ENCODE results near the gene DIAPH2. TPM values are rescaled to one million over a fixed set of nuclear protein-coding genes. Genes with fewer than 3 reads are reported as not detected.

The DIAPH2 gene
- total RNA-seq, 5 donors from 2014 or later (not counting 1 experiment from before 2014, with no cell fraction given), result 8.4 to 15.3 (median 10.8) TPM

DNA sequence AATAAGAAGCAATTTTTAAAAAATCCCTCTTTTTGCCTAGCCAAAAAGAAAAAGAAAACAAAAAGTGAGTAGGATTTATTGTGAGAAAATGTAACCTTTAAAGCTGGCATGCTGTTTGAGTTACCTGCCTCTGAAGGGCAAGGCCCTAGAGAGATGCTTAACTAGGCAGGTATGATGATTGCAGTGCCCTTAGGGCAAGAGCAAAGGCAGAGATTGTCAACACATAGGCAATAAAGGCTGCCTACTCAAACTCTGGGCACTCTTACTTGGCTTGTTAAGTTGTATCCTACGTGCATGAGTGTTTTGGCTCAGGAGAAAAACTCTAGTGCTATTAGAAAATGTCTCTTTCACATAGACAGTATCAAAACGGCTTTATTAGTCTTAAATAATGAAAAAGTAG lies 505.0 kb downstream of the DIAPH2 start:
- no peak overlapping the region for H3K4me3 ChIP-seq (ENCODE audit: control insufficient read depth in 1 of 2, extremely low read depth in 1 of 2, low read length in 1 of 2)
- ChIA-PET CTCF (no interaction called here), POLR2A (no interaction called here)
- H3K36me3 ChIP-seq (ENCODE audit: control insufficient read depth in 2 of 2, extremely low read depth in 1 of 2, insufficient read depth in 1 of 2, low read length in 1 of 2), result no peaks in the 10 kb centered on the region
- H3K4me1 Mint-ChIP-seq, result no peaks in the 10 kb centered on the region
- no peak overlapping the region for H3K27ac Mint-ChIP-seq
- WGBS (ENCODE audit: insufficient coverage), result no CpG with 5 or more reads among the region's 2 CpGs
- no peak overlapping the region for H3K4me3 Mint-ChIP-seq
- no peaks in the 10 kb centered on the region for H3K27me3 ChIP-seq (replicated peaks in 1 of 2; ENCODE audit: control insufficient read depth in 2 of 2, extremely low read depth in 1 of 2, insufficient read depth in 2 of 2, low read length in 1 of 2)
- no peaks in the 10 kb centered on the region for H3K27me3 Mint-ChIP-seq
- no peaks in the 10 kb centered on the region for H3K9me3 Mint-ChIP-seq
- no peak for DNase-seq
- no peaks in the 10 kb centered on the region for H3K36me3 Mint-ChIP-seq
- no peaks in the 10 kb centered on the region for H3K9me3 ChIP-seq
- no peak for ATAC-seq (replicated peaks in 1 of 4)
- no peak overlapping the region for H3K27ac ChIP-seq (ENCODE audit: low read length)
- H3K4me1 ChIP-seq (ENCODE audit: control insufficient read depth in 1 of 2, extremely low read depth in 1 of 2, insufficient read depth in 2 of 2, low read length in 2 of 2), result no peaks in the 10 kb centered on the region

DNA sequence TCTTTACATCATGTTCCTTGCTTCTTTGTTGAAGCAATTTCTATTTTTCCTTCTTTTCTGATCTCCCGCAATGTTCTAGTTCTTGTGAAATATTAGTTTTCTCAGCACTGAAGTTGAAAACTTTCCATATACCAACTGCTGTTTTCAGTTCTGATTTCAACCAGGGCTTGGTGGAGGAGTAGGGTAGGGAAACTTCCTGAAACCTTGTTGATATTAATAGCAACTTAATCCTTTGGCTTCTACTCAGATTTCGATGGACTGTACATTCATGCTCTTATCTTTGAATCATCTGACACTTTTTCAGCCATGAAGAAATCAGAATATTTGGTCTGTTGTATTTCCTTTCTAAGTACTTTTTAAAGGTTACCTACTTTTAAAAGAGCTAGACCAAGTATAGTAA lies 514.9 kb downstream of the DIAPH2 start:
- Mint-ChIP-seq H3K9me3 (no peaks in the 10 kb centered on the region), H3K27ac (no peak overlapping the region), H3K36me3 (no peaks in the 10 kb centered on the region), H3K4me3 (no peak overlapping the region), H3K27me3 (no peaks in the 10 kb centered on the region), H3K4me1 (no peaks in the 10 kb centered on the region)
- H3K36me3 ChIP-seq (ENCODE audit: control insufficient read depth in 2 of 2, extremely low read depth in 1 of 2, insufficient read depth in 1 of 2, low read length in 1 of 2), result no peaks in the 10 kb centered on the region
- ChIA-PET POLR2A (no interaction called here), CTCF (no interaction called here)
- H3K4me3 ChIP-seq (ENCODE audit: control insufficient read depth in 1 of 2, extremely low read depth in 1 of 2, low read length in 1 of 2), result no peak overlapping the region
- H3K9me3 ChIP-seq, result no peaks in the 10 kb centered on the region
- H3K27me3 ChIP-seq (replicated peaks in 1 of 2; ENCODE audit: control insufficient read depth in 2 of 2, extremely low read depth in 1 of 2, insufficient read depth in 2 of 2, low read length in 1 of 2), result no peaks in the 10 kb centered on the region
- H3K4me1 ChIP-seq (ENCODE audit: control insufficient read depth in 1 of 2, extremely low read depth in 1 of 2, insufficient read depth in 2 of 2, low read length in 2 of 2), result no peaks in the 10 kb centered on the region
- DNase-seq (no peak), ATAC-seq (replicated peaks in 1 of 4) (no peak)
- WGBS (ENCODE audit: insufficient coverage), result no CpG with 5 or more reads among the region's 2 CpGs
- H3K27ac ChIP-seq (ENCODE audit: low read length), result no peak overlapping the region

DNA sequence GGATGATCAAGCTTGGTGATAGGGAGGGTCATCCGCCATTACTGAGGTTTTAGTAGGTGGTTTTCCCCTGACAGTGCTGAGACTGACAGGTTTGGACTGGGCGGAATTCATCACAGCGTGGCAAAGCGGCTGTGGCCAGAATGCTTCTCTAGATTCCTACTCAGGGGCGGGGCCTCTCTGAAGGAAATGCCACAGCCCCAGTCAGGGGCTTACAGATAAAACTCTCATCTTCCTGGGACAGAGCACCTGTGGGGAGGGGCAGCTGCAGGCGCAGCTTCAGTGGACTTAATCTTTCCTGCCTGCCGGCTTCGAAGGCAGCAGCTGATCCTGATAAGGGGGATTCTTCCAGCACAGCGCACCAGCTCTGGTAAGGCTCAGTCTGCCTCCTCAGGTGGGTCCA lies 515.8 kb downstream of the DIAPH2 start:
- ATAC-seq (replicated peaks in 1 of 4) (no peak), DNase-seq (no peak)
- Mint-ChIP-seq H3K4me1 (no peaks in the 10 kb centered on the region), H3K27me3 (no peaks in the 10 kb centered on the region), H3K27ac (no peak overlapping the region), H3K9me3 (no peaks in the 10 kb centered on the region), H3K4me3 (no peak overlapping the region), H3K36me3 (no peaks in the 10 kb centered on the region)
- ChIA-PET POLR2A (no interaction called here), CTCF (no interaction called here)
- Histone ChIP-seq H3K27ac (ENCODE audit: low read length) (no peak overlapping the region), H3K36me3 (ENCODE audit: control insufficient read depth in 2 of 2, extremely low read depth in 1 of 2, insufficient read depth in 1 of 2, low read length in 1 of 2) (no peaks in the 10 kb centered on the region), H3K9me3 (no peaks in the 10 kb centered on the region), H3K27me3 (replicated peaks in 1 of 2; ENCODE audit: control insufficient read depth in 2 of 2, extremely low read depth in 1 of 2, insufficient read depth in 2 of 2, low read length in 1 of 2) (no peaks in the 10 kb centered on the region), H3K4me3 (ENCODE audit: control insufficient read depth in 1 of 2, extremely low read depth in 1 of 2, low read length in 1 of 2) (no peak overlapping the region), H3K4me1 (ENCODE audit: control insufficient read depth in 1 of 2, extremely low read depth in 1 of 2, insufficient read depth in 2 of 2, low read length in 2 of 2) (no peaks in the 10 kb centered on the region)
- WGBS (ENCODE audit: insufficient coverage), result no CpG with 5 or more reads among the region's 9 CpGs

DNA sequence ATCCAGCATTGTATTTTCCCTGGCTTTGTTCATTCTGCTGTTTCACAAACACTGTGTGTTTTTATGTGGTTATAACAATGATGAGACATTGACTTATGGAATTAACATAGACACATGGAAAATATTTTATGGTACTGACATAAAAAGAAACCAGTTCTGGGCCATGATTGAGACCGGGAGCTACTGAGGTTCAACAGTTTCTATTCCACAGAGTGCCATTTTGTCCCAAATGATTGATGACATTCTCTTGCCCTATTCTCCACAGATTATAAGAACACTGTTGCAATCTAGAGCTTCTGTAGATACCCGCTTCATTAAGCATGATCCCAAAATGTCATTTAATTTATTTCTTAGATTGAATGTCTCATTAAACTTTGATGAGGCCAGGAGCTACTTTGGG lies 525.9 kb downstream of the DIAPH2 start:
- H3K9me3 ChIP-seq, result no peaks in the 10 kb centered on the region
- no peaks in the 10 kb centered on the region for H3K4me1 Mint-ChIP-seq
- DNase-seq (no peak), ATAC-seq (replicated peaks in 1 of 4) (no peak)
- H3K27me3 Mint-ChIP-seq, result peaks cover 0 to 1% of the 10 kb centered on the region in 2 donors
- no peaks in the 10 kb centered on the region for H3K4me1 ChIP-seq (ENCODE audit: control insufficient read depth in 1 of 2, extremely low read depth in 1 of 2, insufficient read depth in 2 of 2, low read length in 2 of 2)
- no peaks in the 10 kb centered on the region for H3K27me3 ChIP-seq (replicated peaks in 1 of 2; ENCODE audit: control insufficient read depth in 2 of 2, extremely low read depth in 1 of 2, insufficient read depth in 2 of 2, low read length in 1 of 2)
- no peak overlapping the region for H3K27ac Mint-ChIP-seq
- CTCF ChIA-PET, result no interaction called here
- H3K4me3 ChIP-seq (ENCODE audit: control insufficient read depth in 1 of 2, extremely low read depth in 1 of 2, low read length in 1 of 2), result no peak overlapping the region
- no peaks in the 10 kb centered on the region for H3K9me3 Mint-ChIP-seq
- H3K27ac ChIP-seq (ENCODE audit: low read length), result no peak overlapping the region
- WGBS (ENCODE audit: insufficient coverage), result no CpG with 5 or more reads among the region's 2 CpGs
- POLR2A ChIA-PET, result no interaction called here
- H3K36me3 Mint-ChIP-seq, result no peaks in the 10 kb centered on the region
- no peak overlapping the region for H3K4me3 Mint-ChIP-seq
- no peaks in the 10 kb centered on the region for H3K36me3 ChIP-seq (ENCODE audit: control insufficient read depth in 2 of 2, extremely low read depth in 1 of 2, insufficient read depth in 1 of 2, low read length in 1 of 2)

DNA sequence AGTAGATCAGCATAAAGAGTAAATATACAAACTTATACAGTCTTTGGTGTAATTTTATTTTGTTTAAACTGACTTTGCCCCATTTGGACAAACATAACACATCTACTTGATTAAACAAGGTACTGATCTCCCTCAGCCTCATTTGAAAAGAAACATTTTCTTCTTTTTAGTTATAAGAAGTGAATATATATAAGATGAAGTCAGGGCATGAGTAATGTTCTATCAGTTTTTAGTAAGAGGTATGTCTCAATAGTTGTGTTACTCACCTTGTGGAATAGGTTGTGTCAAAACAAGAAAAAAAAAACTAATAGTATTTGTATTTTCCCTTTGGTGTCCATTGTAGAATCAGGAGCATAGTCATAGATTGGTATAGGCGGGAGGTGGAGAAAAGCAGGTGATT lies 526.4 kb downstream of the DIAPH2 start:
- no peak overlapping the region for H3K27ac Mint-ChIP-seq
- CTCF ChIA-PET, result no interaction called here
- POLR2A ChIA-PET, result no interaction called here
- H3K36me3 Mint-ChIP-seq, result no peaks in the 10 kb centered on the region
- no peaks in the 10 kb centered on the region for H3K36me3 ChIP-seq (ENCODE audit: control insufficient read depth in 2 of 2, extremely low read depth in 1 of 2, insufficient read depth in 1 of 2, low read length in 1 of 2)
- peaks cover 0 to 3% of the 10 kb centered on the region in 2 donors for H3K27me3 Mint-ChIP-seq
- no peaks in the 10 kb centered on the region for H3K4me1 Mint-ChIP-seq
- no peaks in the 10 kb centered on the region for H3K27me3 ChIP-seq (replicated peaks in 1 of 2; ENCODE audit: control insufficient read depth in 2 of 2, extremely low read depth in 1 of 2, insufficient read depth in 2 of 2, low read length in 1 of 2)
- no peaks in the 10 kb centered on the region for H3K9me3 Mint-ChIP-seq
- no peaks in the 10 kb centered on the region for H3K4me1 ChIP-seq (ENCODE audit: control insufficient read depth in 1 of 2, extremely low read depth in 1 of 2, insufficient read depth in 2 of 2, low read length in 2 of 2)
- no peak overlapping the region for H3K4me3 Mint-ChIP-seq
- H3K27ac ChIP-seq (ENCODE audit: low read length), result no peak overlapping the region
- ATAC-seq (replicated peaks in 1 of 4) (no peak), DNase-seq (no peak)
- H3K4me3 ChIP-seq (ENCODE audit: control insufficient read depth in 1 of 2, extremely low read depth in 1 of 2, low read length in 1 of 2), result no peak overlapping the region
- H3K9me3 ChIP-seq, result no peaks in the 10 kb centered on the region
- no CpG with 5 or more reads among the region's 1 CpG for WGBS (ENCODE audit: insufficient coverage)

DNA sequence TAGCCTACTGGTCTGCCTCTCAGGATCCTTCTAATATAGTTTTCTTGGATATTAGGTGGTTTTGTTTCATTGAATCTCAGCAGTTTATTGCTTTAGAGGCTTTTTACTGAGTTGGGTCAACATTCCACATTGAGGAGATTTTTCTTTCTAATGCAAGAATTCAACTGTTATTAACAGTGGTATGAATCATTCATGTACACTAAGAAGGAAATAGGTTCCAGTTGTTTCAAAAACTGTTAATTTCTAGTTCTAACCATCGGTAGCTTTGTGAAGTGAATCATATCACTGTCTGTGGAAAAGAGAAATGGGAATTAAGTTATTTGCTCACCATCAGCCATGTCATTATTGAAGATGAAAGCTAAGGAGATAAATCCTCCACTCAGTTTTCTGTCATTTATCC lies 530.5 kb downstream of the DIAPH2 start:
- ChIA-PET POLR2A (no interaction called here), CTCF (no interaction called here)
- WGBS (ENCODE audit: insufficient coverage), result no CpG with 5 or more reads among the region's 1 CpG
- Histone ChIP-seq H3K4me1 (ENCODE audit: control insufficient read depth in 1 of 2, extremely low read depth in 1 of 2, insufficient read depth in 2 of 2, low read length in 2 of 2) (no peaks in the 10 kb centered on the region), H3K27me3 (replicated peaks in 1 of 2; ENCODE audit: control insufficient read depth in 2 of 2, extremely low read depth in 1 of 2, insufficient read depth in 2 of 2, low read length in 1 of 2) (no peaks in the 10 kb centered on the region), H3K9me3 (no peaks in the 10 kb centered on the region), H3K4me3 (ENCODE audit: control insufficient read depth in 1 of 2, extremely low read depth in 1 of 2, low read length in 1 of 2) (no peak overlapping the region), H3K27ac (ENCODE audit: low read length) (no peak overlapping the region), H3K36me3 (ENCODE audit: control insufficient read depth in 2 of 2, extremely low read depth in 1 of 2, insufficient read depth in 1 of 2, low read length in 1 of 2) (no peaks in the 10 kb centered on the region)
- Mint-ChIP-seq H3K36me3 (no peaks in the 10 kb centered on the region), H3K27me3 (peaks cover 0 to 3% of the 10 kb centered on the region in 2 donors), H3K9me3 (no peaks in the 10 kb centered on the region), H3K4me1 (no peaks in the 10 kb centered on the region), H3K27ac (no peak overlapping the region), H3K4me3 (no peak overlapping the region)
- DNase-seq, result no peak
- ATAC-seq (replicated peaks in 1 of 4), result no peak

DNA sequence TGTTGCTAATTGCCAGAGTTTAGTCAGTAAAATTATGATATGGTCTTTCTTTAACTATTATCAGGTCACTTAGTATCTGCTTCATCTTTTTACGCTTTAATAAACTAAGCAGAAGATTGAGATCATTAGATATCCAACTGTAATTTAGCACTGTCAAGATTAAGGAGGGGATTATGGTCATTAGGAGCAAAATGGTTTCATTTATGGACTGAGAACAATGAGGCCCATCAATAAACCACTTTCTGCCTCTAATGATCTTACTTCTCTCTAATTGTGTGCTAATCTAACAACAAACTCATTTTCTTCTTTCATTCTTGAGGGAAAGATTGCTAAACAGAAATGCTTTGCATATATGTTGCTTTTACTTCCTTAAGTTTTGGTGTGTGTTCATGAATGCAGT lies 539.5 kb downstream of the DIAPH2 start:
- Mint-ChIP-seq H3K4me3 (no peak overlapping the region), H3K9me3 (no peaks in the 10 kb centered on the region), H3K27ac (no peak overlapping the region), H3K36me3 (no peaks in the 10 kb centered on the region), H3K4me1 (no peaks in the 10 kb centered on the region), H3K27me3 (peaks cover 0 to 3% of the 10 kb centered on the region in 2 donors)
- WGBS (ENCODE audit: insufficient coverage), result no CpG with 5 or more reads among the region's 1 CpG
- H3K27ac ChIP-seq (ENCODE audit: low read length), result no peak overlapping the region
- POLR2A ChIA-PET, result no interaction called here
- DNase-seq, result no peak
- CTCF ChIA-PET, result no interaction called here
- no peaks in the 10 kb centered on the region for H3K4me1 ChIP-seq (ENCODE audit: control insufficient read depth in 1 of 2, extremely low read depth in 1 of 2, insufficient read depth in 2 of 2, low read length in 2 of 2)
- H3K27me3 ChIP-seq (replicated peaks in 1 of 2; ENCODE audit: control insufficient read depth in 2 of 2, extremely low read depth in 1 of 2, insufficient read depth in 2 of 2, low read length in 1 of 2), result no peaks in the 10 kb centered on the region
- H3K4me3 ChIP-seq (ENCODE audit: control insufficient read depth in 1 of 2, extremely low read depth in 1 of 2, low read length in 1 of 2), result no peak overlapping the region
- no peak for ATAC-seq (replicated peaks in 1 of 4)
- no peaks in the 10 kb centered on the region for H3K9me3 ChIP-seq
- H3K36me3 ChIP-seq (ENCODE audit: control insufficient read depth in 2 of 2, extremely low read depth in 1 of 2, insufficient read depth in 1 of 2, low read length in 1 of 2), result no peaks in the 10 kb centered on the region
